SU-DHL-6 (cell line): ENCODE measurements around the gene CDPF1.

ENCODE experiments used
- H2AFZ ChIP-seq: fragments of 200-600 bp; sonication (generic); 2 replicates; pipeline ENCODE4 v1.6.1; 2014; ENCODE audit warnings: low read depth, mild to moderate bottlenecking, moderate library complexity, mixed read lengths, antibody characterized with exemption, low read length; ENCODE audit not compliant: severe bottlenecking
- H3F3A ChIP-seq: fragments of 200-600 bp; shearing (Covaris generic); 2 replicates; pipeline ENCODE4 v1.6.0; 2016; ENCODE audit warnings: antibody characterized with exemption, mild to moderate bottlenecking; ENCODE audit not compliant: insufficient read depth
- H3K27ac ChIP-seq: fragments of 200-600 bp; sonication (generic); 2 replicates; pipeline ENCODE4 v1.5.1; 2016; ENCODE audit warnings: low read depth, mild to moderate bottlenecking, low read length, moderate library complexity, mixed read lengths
- H3K27me3 ChIP-seq: fragments of 200-600 bp; sonication (generic), shearing (Covaris generic); 2 replicates; pipeline ENCODE4 v1.6.0; 2014; ENCODE audit warnings: mild to moderate bottlenecking, low read length
- H3K36me3 ChIP-seq: fragments of 200-600 bp; sonication (generic); 2 replicates; pipeline ENCODE4 v1.6.1; 2014; ENCODE audit warnings: mild to moderate bottlenecking, low read length, mixed read lengths
- H3K4me2 ChIP-seq: fragments of 300-600, 200-600 bp; shearing (Covaris generic), sonication (generic); 2 replicates; pipeline ENCODE4 v1.6.0; 2014; ENCODE audit warnings: low read length, low read depth, mild to moderate bottlenecking; ENCODE audit not compliant: poor library complexity, severe bottlenecking
- H3K4me3 ChIP-seq: fragments of 200-600 bp; sonication (generic); 2 replicates; pipeline ENCODE4 v1.5.1; 2014; ENCODE audit warnings: antibody characterized with exemption, low read length, mild to moderate bottlenecking, mixed read lengths; ENCODE audit not compliant: insufficient read depth, poor library complexity, severe bottlenecking
- H3K79me2 ChIP-seq: fragments of 200-600 bp; sonication (generic); 2 replicates; pipeline ENCODE4 v1.6.1; 2014; ENCODE audit warnings: mild to moderate bottlenecking, low read length, moderate library complexity; ENCODE audit not compliant: insufficient read depth
- H3K9ac ChIP-seq: fragments of 200-600 bp; sonication (generic); 2 replicates; pipeline ENCODE4 v1.7.0; 2014; ENCODE audit warnings: mild to moderate bottlenecking, low read length
- H3K9me2 ChIP-seq: fragments of 200-600 bp; sonication (generic); replicated peaks from 2 replicates; pipeline ENCODE4 v1.6.1; 2014; ENCODE audit warnings: low read length; ENCODE audit not compliant: insufficient read depth
- H3K9me3 ChIP-seq: fragments of 200-600 bp; sonication (generic); 2 replicates; pipeline ENCODE4 v1.6.1; 2014; ENCODE audit warnings: low read length, mixed read lengths; ENCODE audit not compliant: insufficient read depth
- H4K20me1 ChIP-seq: fragments of 200-600 bp; sonication (generic); 2 replicates; pipeline ENCODE4 v1.6.1; 2014; ENCODE audit warnings: low read depth, mild to moderate bottlenecking, antibody characterized with exemption, low read length, moderate library complexity, mixed read lengths
- EZH2phosphoT487 ChIP-seq: fragments of 200-600 bp; sonication (generic), shearing (Covaris generic); conservative IDR thresholded peaks from 2 replicates; pipeline ENCODE4 v1.6.1; 2018; ENCODE audit warnings: mild to moderate bottlenecking, antibody characterized with exemption, low read length, moderate library complexity, mixed read lengths
- TF ChIP-seq, protein P1 (sequence below): fragments of 200-600 bp; sonication (generic); IDR thresholded peaks from one replicate; pipeline ENCODE4 v1.5.1; 2017; ENCODE audit warnings: antibody characterized with exemption, mild to moderate bottlenecking, low read length, moderate library complexity; ENCODE audit not compliant: insufficient read depth, poor library complexity, severe bottlenecking

Gene CDPF1

GRCh38 chr22:46293577-46294260 lies 43.6 kb upstream of the CDPF1 start:
- Histone ChIP-seq H3K9me2 (no peaks in the 10 kb centered on the region), H3F3A (peaks cover 4% of the 10 kb centered on the region; the same call in 1 of the 2 replicates), H3K9ac (no peak overlapping the region), H4K20me1 (no peaks in the 10 kb centered on the region), H3K27ac (no peak overlapping the region), H3K79me2 (peaks cover 19% of the 10 kb centered on the region), H2AFZ (no peak overlapping the region), H3K4me3 (no peak overlapping the region), H3K9me3 (no peaks in the 10 kb centered on the region), H3K4me2 (no peak overlapping the region), H3K36me3 (peaks cover 3% of the 10 kb centered on the region; the same call in 1 of the 2 replicates), H3K27me3 (no peaks in the 10 kb centered on the region)
- TF ChIP-seq, protein P1, sequence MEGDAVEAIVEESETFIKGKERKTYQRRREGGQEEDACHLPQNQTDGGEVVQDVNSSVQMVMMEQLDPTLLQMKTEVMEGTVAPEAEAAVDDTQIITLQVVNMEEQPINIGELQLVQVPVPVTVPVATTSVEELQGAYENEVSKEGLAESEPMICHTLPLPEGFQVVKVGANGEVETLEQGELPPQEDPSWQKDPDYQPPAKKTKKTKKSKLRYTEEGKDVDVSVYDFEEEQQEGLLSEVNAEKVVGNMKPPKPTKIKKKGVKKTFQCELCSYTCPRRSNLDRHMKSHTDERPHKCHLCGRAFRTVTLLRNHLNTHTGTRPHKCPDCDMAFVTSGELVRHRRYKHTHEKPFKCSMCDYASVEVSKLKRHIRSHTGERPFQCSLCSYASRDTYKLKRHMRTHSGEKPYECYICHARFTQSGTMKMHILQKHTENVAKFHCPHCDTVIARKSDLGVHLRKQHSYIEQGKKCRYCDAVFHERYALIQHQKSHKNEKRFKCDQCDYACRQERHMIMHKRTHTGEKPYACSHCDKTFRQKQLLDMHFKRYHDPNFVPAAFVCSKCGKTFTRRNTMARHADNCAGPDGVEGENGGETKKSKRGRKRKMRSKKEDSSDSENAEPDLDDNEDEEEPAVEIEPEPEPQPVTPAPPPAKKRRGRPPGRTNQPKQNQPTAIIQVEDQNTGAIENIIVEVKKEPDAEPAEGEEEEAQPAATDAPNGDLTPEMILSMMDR, result no peak
- no peak for TF ChIP-seq EZH2phosphoT487

DNA sequence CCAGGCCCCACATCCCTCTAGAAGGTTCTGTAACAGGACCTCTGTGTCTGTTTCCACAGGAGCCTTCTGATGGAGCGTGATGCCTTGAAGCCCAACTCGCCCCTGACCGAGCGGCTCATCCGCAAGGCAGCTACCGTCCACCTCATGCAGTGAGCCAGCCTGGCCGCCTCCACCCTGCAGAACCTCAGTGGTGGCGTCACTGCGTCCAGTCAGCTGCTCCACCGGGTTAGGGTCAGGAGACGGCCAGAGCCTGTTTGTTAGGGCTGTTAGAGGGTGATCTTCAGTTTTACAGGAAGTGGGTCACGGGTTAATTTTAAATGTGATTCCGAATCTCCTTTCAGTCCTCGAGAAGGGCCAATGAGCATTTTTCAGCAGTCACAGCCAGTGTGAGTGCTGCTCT lies 42.6 kb upstream of the CDPF1 start:
- H3K9me2 ChIP-seq, result no peaks in the 10 kb centered on the region
- no peak overlapping the region for H3K4me3 ChIP-seq
- no peak overlapping the region for H3K9ac ChIP-seq
- H3K4me2 ChIP-seq, result no peak overlapping the region
- no peak overlapping the region for H2AFZ ChIP-seq
- H3K36me3 ChIP-seq, result no peaks in the 10 kb centered on the region
- no peak overlapping the region for H3K27ac ChIP-seq
- TF ChIP-seq EZH2phosphoT487, result no peak
- TF ChIP-seq, protein P1, result no peak
- no peaks in the 10 kb centered on the region for H3K27me3 ChIP-seq
- H3K79me2 ChIP-seq, result peaks cover 9% of the 10 kb centered on the region
- no peaks in the 10 kb centered on the region for H3K9me3 ChIP-seq
- H4K20me1 ChIP-seq, result no peaks in the 10 kb centered on the region
- peaks cover 4% of the 10 kb centered on the region; the same call in 1 of the 2 replicates for H3F3A ChIP-seq

- Histone ChIP-seq H3K79me2 (peaks cover 4% of the 10 kb centered on the region; the same call in 1 of the 2 replicates), H4K20me1 (no peaks in the 10 kb centered on the region), H3K9ac (no peak overlapping the region), H3K4me2 (no peak overlapping the region), H3K9me2 (no peaks in the 10 kb centered on the region), H2AFZ (no peak overlapping the region), H3K36me3 (no peaks in the 10 kb centered on the region), H3K27me3 (no peaks in the 10 kb centered on the region), H3K27ac (no peak overlapping the region), H3F3A (no peaks in the 10 kb centered on the region), H3K4me3 (no peak overlapping the region), H3K9me3 (no peaks in the 10 kb centered on the region)
- TF ChIP-seq, protein P1, result no peak
- no peak for TF ChIP-seq EZH2phosphoT487
Measured at GRCh38 chr22:46292173-46292572, 42.1 kb upstream of the CDPF1 start.
